ENCODE results near the gene TPCN1.

DNA sequence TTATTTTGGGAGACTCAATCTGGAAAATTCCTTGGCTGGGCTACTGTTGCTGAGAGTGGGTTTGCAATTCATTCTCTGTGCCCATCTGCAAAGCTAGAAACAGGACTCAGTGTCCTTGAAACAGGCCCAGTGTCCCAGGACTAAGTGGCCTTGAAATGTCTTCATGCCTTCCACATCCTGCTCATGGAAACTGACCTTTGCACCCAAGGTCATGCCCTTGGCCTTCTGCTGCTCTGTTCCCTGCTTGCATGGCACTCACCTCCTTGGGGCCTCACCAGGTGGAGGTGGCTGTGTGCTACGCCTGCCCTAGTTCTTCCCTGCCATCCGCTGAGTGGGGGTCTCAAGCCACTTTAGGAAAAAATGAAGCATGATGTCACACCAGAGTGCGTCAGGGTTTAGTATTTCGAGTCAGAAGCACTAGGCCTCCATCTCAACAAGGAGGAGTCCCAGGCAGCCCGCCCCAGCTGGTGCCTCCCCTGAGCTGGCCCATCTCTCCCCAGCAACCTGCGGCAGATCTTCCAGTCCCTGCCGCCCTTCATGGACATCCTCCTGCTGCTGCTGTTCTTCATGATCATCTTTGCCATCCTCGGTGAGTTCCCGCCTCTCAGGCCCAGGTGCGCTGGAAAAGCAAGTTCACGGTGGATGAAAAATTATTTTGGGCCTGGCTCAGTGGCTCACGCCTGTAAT is 48.1 kb downstream of the TPCN1 start:
- TF ChIP-seq, protein P1, sequence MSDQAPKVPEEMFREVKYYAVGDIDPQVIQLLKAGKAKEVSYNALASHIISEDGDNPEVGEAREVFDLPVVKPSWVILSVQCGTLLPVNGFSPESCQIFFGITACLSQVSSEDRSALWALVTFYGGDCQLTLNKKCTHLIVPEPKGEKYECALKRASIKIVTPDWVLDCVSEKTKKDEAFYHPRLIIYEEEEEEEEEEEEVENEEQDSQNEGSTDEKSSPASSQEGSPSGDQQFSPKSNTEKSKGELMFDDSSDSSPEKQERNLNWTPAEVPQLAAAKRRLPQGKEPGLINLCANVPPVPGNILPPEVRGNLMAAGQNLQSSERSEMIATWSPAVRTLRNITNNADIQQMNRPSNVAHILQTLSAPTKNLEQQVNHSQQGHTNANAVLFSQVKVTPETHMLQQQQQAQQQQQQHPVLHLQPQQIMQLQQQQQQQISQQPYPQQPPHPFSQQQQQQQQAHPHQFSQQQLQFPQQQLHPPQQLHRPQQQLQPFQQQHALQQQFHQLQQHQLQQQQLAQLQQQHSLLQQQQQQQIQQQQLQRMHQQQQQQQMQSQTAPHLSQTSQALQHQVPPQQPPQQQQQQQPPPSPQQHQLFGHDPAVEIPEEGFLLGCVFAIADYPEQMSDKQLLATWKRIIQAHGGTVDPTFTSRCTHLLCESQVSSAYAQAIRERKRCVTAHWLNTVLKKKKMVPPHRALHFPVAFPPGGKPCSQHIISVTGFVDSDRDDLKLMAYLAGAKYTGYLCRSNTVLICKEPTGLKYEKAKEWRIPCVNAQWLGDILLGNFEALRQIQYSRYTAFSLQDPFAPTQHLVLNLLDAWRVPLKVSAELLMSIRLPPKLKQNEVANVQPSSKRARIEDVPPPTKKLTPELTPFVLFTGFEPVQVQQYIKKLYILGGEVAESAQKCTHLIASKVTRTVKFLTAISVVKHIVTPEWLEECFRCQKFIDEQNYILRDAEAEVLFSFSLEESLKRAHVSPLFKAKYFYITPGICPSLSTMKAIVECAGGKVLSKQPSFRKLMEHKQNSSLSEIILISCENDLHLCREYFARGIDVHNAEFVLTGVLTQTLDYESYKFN (CRISPR knock-in tag; conservative IDR thresholded peaks at IDR 0.05) = no peak; the same call in 1 of the 2 replicates
- TF ChIP-seq ASH2L (IDR thresholded peaks at IDR 0.05; ENCODE audit: insufficient read length, low read depth, low read length) (no peak), CTCF (CRISPR knock-in tag; IDR thresholded peaks at IDR 0.05) (no peak), ZBTB7A (CRISPR knock-in tag; IDR thresholded peaks at IDR 0.05) (no peak), KDM5A (IDR thresholded peaks at IDR 0.05; ENCODE audit: borderline replicate concordance, low read length) (no peak), ATF1 (CRISPR knock-in tag; IDR thresholded peaks at IDR 0.05) (no peak), ZBTB42 (CRISPR knock-in tag; IDR thresholded peaks at IDR 0.05) (no peak), ARNT (IDR thresholded peaks at IDR 0.05) (no peak), ZNF772 (CRISPR knock-in tag; IDR thresholded peaks at IDR 0.05) (no peak), ZNF547 (CRISPR knock-in tag; IDR thresholded peaks at IDR 0.05) (no peak), ZNF784 (CRISPR knock-in tag; IDR thresholded peaks at IDR 0.05; ENCODE audit: borderline replicate concordance) (no peak), AKAP8 (CRISPR knock-in tag; IDR thresholded peaks at IDR 0.05) (no peak)
- TF ChIP-seq, protein P2, sequence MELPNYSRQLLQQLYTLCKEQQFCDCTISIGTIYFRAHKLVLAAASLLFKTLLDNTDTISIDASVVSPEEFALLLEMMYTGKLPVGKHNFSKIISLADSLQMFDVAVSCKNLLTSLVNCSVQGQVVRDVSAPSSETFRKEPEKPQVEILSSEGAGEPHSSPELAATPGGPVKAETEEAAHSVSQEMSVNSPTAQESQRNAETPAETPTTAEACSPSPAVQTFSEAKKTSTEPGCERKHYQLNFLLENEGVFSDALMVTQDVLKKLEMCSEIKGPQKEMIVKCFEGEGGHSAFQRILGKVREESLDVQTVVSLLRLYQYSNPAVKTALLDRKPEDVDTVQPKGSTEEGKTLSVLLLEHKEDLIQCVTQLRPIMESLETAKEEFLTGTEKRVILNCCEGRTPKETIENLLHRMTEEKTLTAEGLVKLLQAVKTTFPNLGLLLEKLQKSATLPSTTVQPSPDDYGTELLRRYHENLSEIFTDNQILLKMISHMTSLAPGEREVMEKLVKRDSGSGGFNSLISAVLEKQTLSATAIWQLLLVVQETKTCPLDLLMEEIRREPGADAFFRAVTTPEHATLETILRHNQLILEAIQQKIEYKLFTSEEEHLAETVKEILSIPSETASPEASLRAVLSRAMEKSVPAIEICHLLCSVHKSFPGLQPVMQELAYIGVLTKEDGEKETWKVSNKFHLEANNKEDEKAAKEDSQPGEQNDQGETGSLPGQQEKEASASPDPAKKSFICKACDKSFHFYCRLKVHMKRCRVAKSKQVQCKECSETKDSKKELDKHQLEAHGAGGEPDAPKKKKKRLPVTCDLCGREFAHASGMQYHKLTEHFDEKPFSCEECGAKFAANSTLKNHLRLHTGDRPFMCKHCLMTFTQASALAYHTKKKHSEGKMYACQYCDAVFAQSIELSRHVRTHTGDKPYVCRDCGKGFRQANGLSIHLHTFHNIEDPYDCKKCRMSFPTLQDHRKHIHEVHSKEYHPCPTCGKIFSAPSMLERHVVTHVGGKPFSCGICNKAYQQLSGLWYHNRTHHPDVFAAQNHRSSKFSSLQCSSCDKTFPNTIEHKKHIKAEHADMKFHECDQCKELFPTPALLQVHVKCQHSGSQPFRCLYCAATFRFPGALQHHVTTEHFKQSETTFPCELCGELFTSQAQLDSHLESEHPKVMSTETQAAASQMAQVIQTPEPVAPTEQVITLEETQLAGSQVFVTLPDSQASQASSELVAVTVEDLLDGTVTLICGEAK (IDR thresholded peaks at IDR 0.05) = no peak
- TF ChIP-seq, protein P2 (CRISPR knock-in tag; IDR thresholded peaks at IDR 0.05) = no peak
- TF ChIP-seq, protein P3, sequence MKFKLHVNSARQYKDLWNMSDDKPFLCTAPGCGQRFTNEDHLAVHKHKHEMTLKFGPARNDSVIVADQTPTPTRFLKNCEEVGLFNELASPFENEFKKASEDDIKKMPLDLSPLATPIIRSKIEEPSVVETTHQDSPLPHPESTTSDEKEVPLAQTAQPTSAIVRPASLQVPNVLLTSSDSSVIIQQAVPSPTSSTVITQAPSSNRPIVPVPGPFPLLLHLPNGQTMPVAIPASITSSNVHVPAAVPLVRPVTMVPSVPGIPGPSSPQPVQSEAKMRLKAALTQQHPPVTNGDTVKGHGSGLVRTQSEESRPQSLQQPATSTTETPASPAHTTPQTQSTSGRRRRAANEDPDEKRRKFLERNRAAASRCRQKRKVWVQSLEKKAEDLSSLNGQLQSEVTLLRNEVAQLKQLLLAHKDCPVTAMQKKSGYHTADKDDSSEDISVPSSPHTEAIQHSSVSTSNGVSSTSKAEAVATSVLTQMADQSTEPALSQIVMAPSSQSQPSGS (CRISPR knock-in tag; IDR thresholded peaks at IDR 0.05) = no peak
